Upper lobe of left lung (tissue), 6 donors: Measurements from ENCODE around the gene GLIPR1L1. TPM values are rescaled to one million over a fixed set of nuclear protein-coding genes. Genes with fewer than 3 reads are reported as not detected.
A peak's percentile ranks its signal among the peaks of the same experiment; 100 is the strongest.

Experiments used
- ATAC-seq, 2 donors: fragments of 200-7000 bp; cut with Tn5 transposase; one replicate each; pipeline ENCODE4 v1.9.1; 2022; ENCODE audit warnings: mild to moderate bottlenecking in 2 of 2, moderate library complexity in 2 of 2; ENCODE audit not compliant: low FRiP score in 2 of 2
- DNase-seq, 2 donors: peaks; one replicate each; pipeline ENCODE4 v3.0.0-alpha.2; 2019 to 2020
- H3K27ac ChIP-seq, 4 donors: fragments of 200-600 bp; sonication (generic); one replicate each; pipeline ENCODE4 v1.5.1; 2016 to 2019
- H3K27me3 ChIP-seq, 4 donors: fragments of 200-600 bp; sonication (generic); one replicate each; pipeline ENCODE4 v1.5.1; 2017 to 2019
- H3K36me3 ChIP-seq, 4 donors: fragments of 200-600 bp; sonication (generic); one replicate each; pipeline ENCODE4 v1.5.1; 2016 to 2019
- H3K4me1 ChIP-seq, 4 donors: fragments of 200-600 bp; sonication (generic); one replicate each; pipeline ENCODE4 v1.5.1; 2018 to 2019
- H3K4me3 ChIP-seq, 4 donors: fragments of 200-600 bp; sonication (generic); one replicate each; pipeline ENCODE4 v1.5.1; 2017 to 2019; ENCODE audit warnings: mild to moderate bottlenecking in 2 of 4, moderate library complexity in 1 of 4
- H3K9me3 ChIP-seq, 4 donors: fragments of 200-600 bp; sonication (generic); one replicate each; pipeline ENCODE4 v1.5.1; 2018 to 2019
- CTCF ChIP-seq, 6 experiments: fragments of 450-650 bp in 4 of 6; fragments of 200-600 bp in 2 of 6; sonication (generic) in 2 of 6; IDR thresholded peaks; one replicate each; pipeline ENCODE4 v1.5.1; 2016 to 2019; ENCODE audit warnings: antibody characterized with exemption in 6 of 6
- EP300 ChIP-seq, 4 donors: sonication (generic); formaldehyde crosslinking; IDR thresholded peaks; one replicate each; pipeline ENCODE4 v1.5.1; 2017; ENCODE audit warnings: antibody characterized with exemption in 4 of 4, control low read depth in 2 of 4
- POLR2A ChIP-seq, 4 donors: fragments of 450-650 bp; IDR thresholded peaks; one replicate each; pipeline ENCODE4 v1.5.1; 2016 to 2017; ENCODE audit warnings: antibody characterized with exemption in 4 of 4, mild to moderate bottlenecking in 2 of 4
- POLR2AphosphoS5 ChIP-seq, 2 donors: sonication (generic); formaldehyde crosslinking; IDR thresholded peaks; one replicate each; pipeline ENCODE4 v1.5.1; 2017; ENCODE audit warnings: antibody characterized with exemption in 2 of 2
- WGBS, 2 donors: methylation state at CpG; one replicate each; pipeline ENCODE4 v1.1.5; 2017 to 2018; 5-methylcytosine and 5-hydroxymethylcytosine counted together
- total RNA-seq, 6 donors: library from RNA; depleted of rRNA in 4 of 6; stranded (reverse); fragments of >200 nt in 4 of 6; gene quantifications; one replicate each; pipeline versions ENCODE4 v1.1.0 to v1.2.1, GENCODE V29; 2016 to 2021
- donor health status: DM: no; HTN: no; CAD: no; lungs with moderate emphysema.
- donor health status: DM: no; HTN: yes; CAD: no; lungs with severe emphysema.

GLIPR1L1 gene
- not detected for total RNA-seq

GRCh38 chr12:75334384-75335030 lies at the start of gene GLIPR1L1:
TSS of gene GLIPR1L1 (plus strand) at chr12:75334670. CDS start at chr12:75334729, 59 bp downstream.
- peaks cover 3 to 12% (median 8%) of the 10 kb centered on the region in 4 donors for H3K4me1 ChIP-seq
- H3K36me3 ChIP-seq = no peaks in the 10 kb centered on the region
- ATAC-seq (peak; percentile 91), DNase-seq (peak; percentile 86 to 89)
- TF ChIP-seq CTCF (IDR thresholded peaks at IDR 0.05) = peak; percentile 74 to 87 (median 84)
- no peak for TF ChIP-seq EP300 (IDR thresholded peaks at IDR 0.05)
- peak in 1 of 2 donors; percentile 18 for TF ChIP-seq POLR2AphosphoS5 (IDR thresholded peaks at IDR 0.05)
- WGBS, 2 donors = 8 to 12% methylated on average over 10 to 23 of the region's 23 CpGs
- H3K27me3 ChIP-seq = no peaks in the 10 kb centered on the region
- H3K4me3 ChIP-seq = peak within 1 kb of the TSS in 3 of 4 donors; percentile 20 to 36 (median 32)
- no peak within 1 kb of the TSS for H3K27ac ChIP-seq
- H3K9me3 ChIP-seq = no peaks in the 10 kb centered on the region

GRCh38 chr12:75288860-75289259 lies 45.6 kb upstream of the GLIPR1L1 start:
- no peaks in the 10 kb centered on the region for H3K4me1 ChIP-seq
- H3K27ac ChIP-seq = no peak overlapping the region
- H3K4me3 ChIP-seq = no peak overlapping the region
- H3K27me3 ChIP-seq = no peaks in the 10 kb centered on the region
- no peak for DNase-seq
- H3K9me3 ChIP-seq = no peaks in the 10 kb centered on the region
- 71 to 76% methylated on average over 1 of the region's 1 CpG for WGBS, 2 donors
- no peak for ATAC-seq
- no peak for TF ChIP-seq EP300 (IDR thresholded peaks at IDR 0.05)
- no peak for TF ChIP-seq POLR2AphosphoS5 (IDR thresholded peaks at IDR 0.05)
- TF ChIP-seq POLR2A (IDR thresholded peaks at IDR 0.05) = no peak
- no peak for TF ChIP-seq CTCF (IDR thresholded peaks at IDR 0.05)
- no peaks in the 10 kb centered on the region for H3K36me3 ChIP-seq

GRCh38 chr12:75289753-75290152 lies 44.7 kb upstream of the GLIPR1L1 start:
- Histone ChIP-seq H3K27me3 (no peaks in the 10 kb centered on the region), H3K27ac (no peak overlapping the region), H3K4me3 (no peak overlapping the region), H3K4me1 (no peaks in the 10 kb centered on the region), H3K36me3 (no peaks in the 10 kb centered on the region), H3K9me3 (no peaks in the 10 kb centered on the region)
- 82 to 88% methylated on average over 1 of the region's 1 CpG for WGBS, 2 donors
- ATAC-seq (no peak), DNase-seq (no peak)
- TF ChIP-seq POLR2AphosphoS5 (IDR thresholded peaks at IDR 0.05) = no peak
- no peak for TF ChIP-seq CTCF (IDR thresholded peaks at IDR 0.05)
- TF ChIP-seq EP300 (IDR thresholded peaks at IDR 0.05) = no peak
- no peak for TF ChIP-seq POLR2A (IDR thresholded peaks at IDR 0.05)

- TF ChIP-seq EP300 (IDR thresholded peaks at IDR 0.05) (no peak), POLR2AphosphoS5 (IDR thresholded peaks at IDR 0.05) (no peak), POLR2A (IDR thresholded peaks at IDR 0.05) (no peak), CTCF (IDR thresholded peaks at IDR 0.05) (no peak)
- H3K4me3 ChIP-seq = no peak overlapping the region
- no peaks in the 10 kb centered on the region for H3K4me1 ChIP-seq
- DNase-seq (no peak), ATAC-seq (no peak)
- no peaks in the 10 kb centered on the region for H3K36me3 ChIP-seq
- 89 to 90% methylated on average over 1 of the region's 1 CpG for WGBS, 2 donors
- H3K27ac ChIP-seq = no peak overlapping the region
- H3K9me3 ChIP-seq = no peaks in the 10 kb centered on the region
- no peaks in the 10 kb centered on the region for H3K27me3 ChIP-seq
These were observed 43.5 kb upstream of the GLIPR1L1 start for GRCh38 chr12:75291014-75291413.

GRCh38 chr12:75294336-75294735 lies 40.1 kb upstream of the GLIPR1L1 start:
- Histone ChIP-seq H3K4me3 (no peak overlapping the region), H3K9me3 (no peaks in the 10 kb centered on the region), H3K4me1 (no peaks in the 10 kb centered on the region), H3K27ac (no peak overlapping the region), H3K27me3 (no peaks in the 10 kb centered on the region), H3K36me3 (no peaks in the 10 kb centered on the region)
- TF ChIP-seq POLR2AphosphoS5 (IDR thresholded peaks at IDR 0.05) = no peak
- no peak for TF ChIP-seq CTCF (IDR thresholded peaks at IDR 0.05)
- no peak for TF ChIP-seq EP300 (IDR thresholded peaks at IDR 0.05)
- TF ChIP-seq POLR2A (IDR thresholded peaks at IDR 0.05) = no peak
- DNase-seq = no peak
- ATAC-seq = no peak
- 36% methylated on average over 3 of the region's 3 CpGs for WGBS, 2 donors
